GM10248 (cell line): Measurements from ENCODE around the gene LRP4.

Experiments used
- CTCF ChIA-PET: fragments of 300-600 bp; sonication (Branson Sonifier 250); formaldehyde crosslinking; extraction: SDS; loops from one replicate; lab custom pipeline; 2021; ENCODE audit warnings: antibody characterized with exemption; lab: Yijun Ruan, JAX
- POLR2A ChIA-PET: fragments of 350-650 bp; sonication (Branson Sonifier 250); formaldehyde crosslinking; extraction: SDS; loops from one replicate; lab custom pipeline; 2020; ENCODE audit warnings: antibody characterized with exemption; lab: Yijun Ruan, JAX
- DNase-seq: peaks from one replicate; pipeline ENCODE4 v3.0.0; 2012; ENCODE audit errors: extremely low spot score
- CTCF ChIP-seq: IDR thresholded peaks from 2 replicates; pipeline ENCODE4 v1.5.1; 2012; ENCODE audit warnings: mild to moderate bottlenecking, low read depth; ENCODE audit errors: extremely low read depth, missing control alignments, control extremely low read depth

The LRP4 gene

GRCh38 chr11:46879056-46879585 lies 39.2 kb downstream of the LRP4 start:
- no peak for TF ChIP-seq CTCF
- ChIA-PET POLR2A (no interaction called here), CTCF (interaction anchor here (0.6 to 3.4 kb wide), 4 partner anchors 11 to 284 kb away, joined by 3 to 8 read pairs (median 4); no protein-coding TSS in a partner anchor)
- DNase-seq, result no peak

GRCh38 chr11:46877580-46877979 lies 40.8 kb downstream of the LRP4 start:
- DNase-seq, result no peak
- TF ChIP-seq CTCF, result no peak
- POLR2A ChIA-PET, result no interaction called here
- CTCF ChIA-PET, result interaction anchor here (0.8 to 5.3 kb wide), 3 partner anchors 9 to 285 kb away, joined by 4 to 16 read pairs (median 8); no protein-coding TSS in a partner anchor

- CTCF ChIA-PET, result interaction anchor here (2.1 to 5.3 kb wide), 4 partner anchors 8 to 145 kb away, joined by 5 to 16 read pairs (median 8); no protein-coding TSS in a partner anchor
These were observed 41.9 kb downstream of the LRP4 start for GRCh38 chr11:46876471-46876870.

GRCh38 chr11:46874586-46874985 lies 43.8 kb downstream of the LRP4 start:
- ChIA-PET POLR2A (no interaction called here), CTCF (interaction anchor here (1.2 to 5.3 kb wide), 6 partner anchors 10 to 288 kb away, joined by 3 to 16 read pairs (median 6); no protein-coding TSS in a partner anchor)
- TF ChIP-seq CTCF, result no peak
- DNase-seq, result no peak

More at GRCh38 chr11:46876471-46876870, 41.9 kb downstream of the LRP4 start:
- no peak for TF ChIP-seq CTCF
- no peak for DNase-seq
- POLR2A ChIA-PET, result no interaction called here

- no peak for TF ChIP-seq CTCF
- ChIA-PET POLR2A (no interaction called here), CTCF (interaction anchor here (2.0 kb wide), 1 partner anchor 9 kb away, joined by 8 read pairs; no protein-coding TSS in a partner anchor)
- no peak for DNase-seq
These were observed 49.4 kb downstream of the LRP4 start for GRCh38 chr11:46868912-46869311.

- CTCF ChIA-PET, result interaction anchor here (0.8 to 3.1 kb wide), 6 partner anchors 10 to 297 kb away, joined by 3 to 16 read pairs (median 4); no protein-coding TSS in a partner anchor
- DNase-seq, result no peak
- POLR2A ChIA-PET, result no interaction called here
- TF ChIP-seq CTCF, result no peak
These were observed 53.0 kb downstream of the LRP4 start for GRCh38 chr11:46865340-46865739.
